BLaER1 treated with 17β-estradiol and CSF1 and Interleukin-3, amounts not matched to agents 10 nM and 100 nM (cell line): ENCODE data around the gene MYLK.
A peak's percentile ranks its signal among the peaks of the same experiment; 100 is the strongest.
"Not testable (repeated sequence)": the region's sequence is repeated elsewhere in the genome, so short reads cannot be mapped to it uniquely, and the experiment has no call there.

ENCODE experiments used
- H3K27ac ChIP-seq, 11 experiments: shearing (Covaris generic); formaldehyde crosslinking; 2 replicates each; pipeline ENCODE4 v1.8.1; 2022
- H3K27me3 ChIP-seq, 11 experiments: shearing (Covaris generic); formaldehyde crosslinking; 2 replicates each; pipeline ENCODE4 v1.8.1; 2022
- H3K36me3 ChIP-seq, 11 experiments: shearing (Covaris generic); formaldehyde crosslinking; 2 replicates each; pipeline ENCODE4 v1.8.1; 2022
- H3K4me1 ChIP-seq, 10 experiments: shearing (Covaris generic); formaldehyde crosslinking; 2 replicates each; pipeline ENCODE4 v1.8.1; 2022
- H3K4me2 ChIP-seq, 11 experiments: shearing (Covaris generic); formaldehyde crosslinking; 2 replicates each; pipeline ENCODE4 v1.8.1; 2022
- H3K4me3 ChIP-seq, 10 experiments: shearing (Covaris generic); formaldehyde crosslinking; 2 replicates each; pipeline ENCODE4 v1.8.1; 2022
- H3K9ac ChIP-seq, 11 experiments: shearing (Covaris generic); formaldehyde crosslinking; 2 replicates each; pipeline ENCODE4 v1.8.1; 2022
- H3K9me3 ChIP-seq, 11 experiments: shearing (Covaris generic); formaldehyde crosslinking; replicated peaks in 1 of 11; 2 replicates each; pipeline ENCODE4 v1.8.1; 2022
- H4K20me1 ChIP-seq, 11 experiments: shearing (Covaris generic); formaldehyde crosslinking; 2 replicates each; pipeline ENCODE4 v1.8.1; 2022
- Cebpa-rat ChIP-seq, 11 experiments: shearing (Covaris generic); IDR thresholded peaks; 2 replicates each; pipeline ENCODE4 v1.8.1; 2022

The MYLK gene

GRCh38 chr3:123606527-123606926 lies 277.6 kb downstream of the MYLK start:
- H3K4me1 ChIP-seq, result peaks cover 29 to 49% (median 38%) of the 10 kb centered on the region in 10 experiments
- H3K27me3 ChIP-seq, result no peaks in the 10 kb centered on the region
- H3K4me2 ChIP-seq, result peak overlapping the region in 5 of 11 experiments; percentile 1 to 41 (median 7); a peak in 3 of 22 replicates
- no peak overlapping the region for H3K4me3 ChIP-seq
- no peak for TF ChIP-seq Cebpa-rat (IDR thresholded peaks at IDR 0.05)
- H3K9me3 ChIP-seq, result peaks cover 0 to 9% (median 0%) of the 10 kb centered on the region in 11 experiments; a peak in 1 of 22 replicates
- H3K27ac ChIP-seq, result no peak overlapping the region
- no peak overlapping the region for H3K9ac ChIP-seq
- no peaks in the 10 kb centered on the region; a peak in 1 of 22 replicates for H4K20me1 ChIP-seq
- peaks cover 0 to 15% (median 2%) of the 10 kb centered on the region in 11 experiments; a peak in 6 of 22 replicates for H3K36me3 ChIP-seq

- Histone ChIP-seq H4K20me1 (no peaks in the 10 kb centered on the region; a peak in 1 of 22 replicates), H3K4me2 (peak overlapping the region in 7 of 11 experiments; percentile 3 to 54 (median 26); a peak in 10 of 22 replicates), H3K27me3 (no peaks in the 10 kb centered on the region), H3K9ac (no peak overlapping the region), H3K9me3 (peaks cover 0 to 9% (median 0%) of the 10 kb centered on the region in 11 experiments; a peak in 1 of 22 replicates), H3K36me3 (peaks cover 0 to 21% (median 0%) of the 10 kb centered on the region in 11 experiments; a peak in 4 of 22 replicates), H3K27ac (peak overlapping the region in 8 of 11 experiments; percentile 3 to 57 (median 45); a peak in 12 of 22 replicates), H3K4me1 (peaks cover 22 to 42% (median 35%) of the 10 kb centered on the region in 10 experiments), H3K4me3 (no peak overlapping the region)
- no peak for TF ChIP-seq Cebpa-rat (IDR thresholded peaks at IDR 0.05)
Measured at GRCh38 chr3:123605789-123606234, 278.3 kb downstream of the MYLK start.

- H3K27me3 ChIP-seq, H3K27ac ChIP-seq, H3K9ac ChIP-seq, H3K4me2 ChIP-seq, H3K9me3 ChIP-seq, H3K4me3 ChIP-seq, H4K20me1 ChIP-seq: not testable (repeated sequence)
- H3K4me1 ChIP-seq, result peaks cover 0 to 39% (median 24%) of the 10 kb centered on the region in 10 experiments; a peak in 16 of 20 replicates
- H3K36me3 ChIP-seq, result peaks cover 0 to 18% (median 4%) of the 10 kb centered on the region in 11 experiments; a peak in 7 of 22 replicates
Measured at GRCh38 chr3:123603153-123603552, 281.0 kb downstream of the MYLK start.

DNA sequence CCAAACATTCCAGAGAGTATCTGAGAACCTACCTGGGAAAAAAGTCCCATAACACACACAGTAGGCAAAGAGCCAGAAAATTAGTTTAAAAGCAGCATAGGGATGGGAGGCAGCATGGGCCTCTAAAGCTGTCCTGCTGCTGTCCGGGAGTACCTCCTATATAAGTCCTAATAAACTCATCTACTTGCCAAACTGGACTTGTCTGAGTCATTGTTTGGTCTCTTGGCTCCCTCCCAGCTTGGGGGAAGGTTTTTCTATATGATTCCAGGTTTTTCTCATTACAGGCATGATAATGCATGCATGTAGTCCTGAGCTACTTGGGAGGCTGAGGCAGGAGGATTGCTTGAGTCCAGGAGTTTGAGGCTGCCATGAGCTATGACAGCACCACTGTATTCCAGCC lies 281.8 kb downstream of the MYLK start:
- Histone ChIP-seq H3K4me3 (no peak overlapping the region), H4K20me1 (no peaks in the 10 kb centered on the region; a peak in 1 of 22 replicates), H3K4me2 (no peak overlapping the region), H3K9ac (no peak overlapping the region), H3K9me3 (no peaks in the 10 kb centered on the region), H3K27ac (no peak overlapping the region), H3K4me1 (peaks cover 0 to 39% (median 24%) of the 10 kb centered on the region in 10 experiments; a peak in 15 of 20 replicates), H3K27me3 (no peaks in the 10 kb centered on the region), H3K36me3 (peaks cover 0 to 15% (median 4%) of the 10 kb centered on the region in 11 experiments; a peak in 7 of 22 replicates)
- TF ChIP-seq Cebpa-rat (IDR thresholded peaks at IDR 0.05), result no peak

- H3K9me3 ChIP-seq, H4K20me1 ChIP-seq, H3K27me3 ChIP-seq, H3K4me2 ChIP-seq, H3K9ac ChIP-seq, H3K4me3 ChIP-seq, H3K27ac ChIP-seq: not testable (repeated sequence)
- peaks cover 0 to 27% (median 18%) of the 10 kb centered on the region in 10 experiments; a peak in 15 of 20 replicates for H3K4me1 ChIP-seq
- H3K36me3 ChIP-seq, result peaks cover 0 to 21% (median 4%) of the 10 kb centered on the region in 11 experiments; a peak in 8 of 22 replicates
Measured at GRCh38 chr3:123600863-123601262, 283.3 kb downstream of the MYLK start.

DNA sequence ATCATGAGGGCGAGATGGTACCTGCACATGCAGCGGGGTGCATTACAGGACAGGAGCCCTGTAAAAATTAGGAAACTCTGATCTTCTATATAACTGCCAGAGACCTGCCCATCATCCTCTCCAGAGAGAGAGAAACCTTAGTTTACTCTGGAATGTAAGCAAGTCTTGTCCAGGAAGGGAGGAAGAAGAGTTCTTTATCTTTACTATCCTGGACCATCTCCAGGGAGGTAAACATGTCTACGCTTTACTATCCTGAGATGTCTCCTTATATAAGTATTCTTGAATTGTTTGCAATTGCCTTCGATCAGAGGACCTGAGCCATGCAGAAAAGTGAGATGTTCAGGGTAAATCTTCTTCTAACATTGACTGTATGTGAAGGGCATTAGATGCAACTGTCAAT lies 286.6 kb downstream of the MYLK start:
- Histone ChIP-seq H3K4me1 (peaks cover 0 to 11% (median 5%) of the 10 kb centered on the region in 10 experiments; a peak in 5 of 20 replicates), H3K27me3 (no peaks in the 10 kb centered on the region), H3K9me3 (peaks cover 0 to 2% (median 0%) of the 10 kb centered on the region in 11 experiments; a peak in 8 of 22 replicates), H3K4me2 (no peak overlapping the region), H3K36me3 (peaks cover 0 to 25% (median 4%) of the 10 kb centered on the region in 11 experiments; a peak in 8 of 22 replicates), H4K20me1 (no peaks in the 10 kb centered on the region; a peak in 1 of 22 replicates), H3K9ac (no peak overlapping the region), H3K4me3 (no peak overlapping the region), H3K27ac (no peak overlapping the region)
- TF ChIP-seq Cebpa-rat (IDR thresholded peaks at IDR 0.05), result no peak

GRCh38 chr3:123595396-123596180 lies 288.5 kb downstream of the MYLK start:
- H4K20me1 ChIP-seq, result no peaks in the 10 kb centered on the region
- H3K27ac ChIP-seq, result no peak overlapping the region
- peak overlapping the region in 2 of 11 experiments; percentile 8 to 21; a peak in 1 of 22 replicates for H3K4me2 ChIP-seq
- H3K4me1 ChIP-seq, result peaks cover 0 to 11% (median 5%) of the 10 kb centered on the region in 10 experiments; a peak in 5 of 20 replicates
- H3K9ac ChIP-seq, result no peak overlapping the region
- H3K27me3 ChIP-seq, result no peaks in the 10 kb centered on the region
- peaks cover 10 to 44% (median 22%) of the 10 kb centered on the region in 11 experiments for H3K36me3 ChIP-seq
- peaks cover 18 to 22% (median 19%) of the 10 kb centered on the region in 11 experiments for H3K9me3 ChIP-seq
- H3K4me3 ChIP-seq, result no peak overlapping the region
- no peak for TF ChIP-seq Cebpa-rat (IDR thresholded peaks at IDR 0.05)

GRCh38 chr3:123593381-123593780 lies 290.8 kb downstream of the MYLK start:
- Histone ChIP-seq H4K20me1 (no peaks in the 10 kb centered on the region), H3K27ac (no peak overlapping the region), H3K4me2 (no peak overlapping the region), H3K4me1 (peaks cover 0 to 6% (median 0%) of the 10 kb centered on the region in 10 experiments; a peak in 2 of 20 replicates), H3K36me3 (peaks cover 20 to 58% (median 43%) of the 10 kb centered on the region in 11 experiments; a peak in 21 of 22 replicates), H3K4me3 (no peak overlapping the region), H3K27me3 (no peaks in the 10 kb centered on the region), H3K9ac (no peak overlapping the region), H3K9me3 (peaks cover 39 to 44% (median 41%) of the 10 kb centered on the region in 11 experiments)
- no peak for TF ChIP-seq Cebpa-rat (IDR thresholded peaks at IDR 0.05)
